GM12872 (cell line): ENCODE measurements around the gene LAX1.

Source experiments
- CTCF ChIP-seq: IDR thresholded peaks from 3 replicates; pipeline ENCODE4 v1.5.1; 2011; ENCODE audit warnings: low read depth, mild to moderate bottlenecking, low read length, moderate library complexity; ENCODE audit not compliant: insufficient read depth

Gene LAX1

GRCh38 chr1:203765029-203765837 lies at the start of gene LAX1:
TSS of gene LAX1 (plus strand) at chr1:203765183. CDS start at chr1:203765566, 383 bp downstream.
- TF ChIP-seq CTCF = no peak

- TF ChIP-seq CTCF = no peak
These were observed 47.9 kb upstream of the LAX1 start for GRCh38 chr1:203717120-203717519.

GRCh38 chr1:203720242-203720641 lies 44.7 kb upstream of the LAX1 start:
- TF ChIP-seq CTCF = no peak

GRCh38 chr1:203722909-203723308 lies 42.1 kb upstream of the LAX1 start:
- TF ChIP-seq CTCF = no peak

GRCh38 chr1:203726417-203726867 lies 38.5 kb upstream of the LAX1 start:
- no peak for TF ChIP-seq CTCF

- TF ChIP-seq CTCF = no peak
These were observed 31.7 kb upstream of the LAX1 start for GRCh38 chr1:203733009-203733863.

- no peak for TF ChIP-seq CTCF
These were observed 22.5 kb upstream of the LAX1 start for GRCh38 chr1:203742436-203742835.
